GM18868 (cell line): ENCODE measurements around the gene ATG5.
"Not testable (repeated sequence)": the region's sequence is repeated elsewhere in the genome, so short reads cannot be mapped to it uniquely, and the experiment has no call there.

ENCODE experiments used
- ATAC-seq: cut with Tn5 transposase; IDR thresholded peaks from one replicate; pipeline ENCODE4 v1.9.1; 2021; ENCODE audit warnings: mild to moderate bottlenecking, moderate library complexity; ENCODE audit not compliant: unreplicated experiment

Gene ATG5

DNA sequence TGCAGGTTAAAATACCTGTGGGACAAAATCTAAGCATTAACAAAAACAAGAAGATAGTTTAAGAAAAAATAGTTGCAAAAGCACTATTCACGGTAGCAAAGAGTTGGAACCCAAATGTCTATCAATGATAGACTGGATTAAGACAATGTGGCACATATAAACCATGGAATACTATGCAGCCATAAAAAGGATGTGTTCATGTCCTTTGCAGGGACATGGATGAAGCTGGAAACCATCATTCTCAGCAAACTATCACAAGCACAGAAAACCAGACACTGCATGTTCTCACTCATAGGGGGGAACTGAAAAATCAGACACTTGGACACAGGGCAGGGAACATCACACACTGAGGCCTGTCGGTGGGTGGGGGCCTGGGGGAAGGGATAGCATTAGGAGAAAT is 65.8 kb downstream of the ATG5 start:
- not testable (repeated sequence) for ATAC-seq

DNA sequence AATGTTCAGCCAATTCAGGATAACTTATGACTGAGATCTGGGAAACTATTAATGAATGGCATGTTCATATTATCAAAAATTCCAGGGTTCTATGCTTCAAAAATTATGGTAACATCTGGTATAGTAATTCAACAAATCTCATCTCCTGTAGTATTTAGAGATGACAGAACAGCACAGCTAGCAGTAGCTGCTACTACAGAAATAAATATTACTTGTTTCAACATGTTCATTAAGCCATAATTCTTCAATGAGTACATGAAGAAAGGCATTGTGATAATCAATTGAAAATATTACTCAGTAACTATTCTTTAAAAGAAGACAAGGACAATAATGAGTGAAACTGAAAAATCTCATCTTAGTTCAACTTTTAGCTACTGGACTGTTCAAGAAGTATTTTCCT is 66.8 kb downstream of the ATG5 start:
- ATAC-seq = no peak

- ATAC-seq = no peak
Measured at GRCh38 chr6:106257195-106257594, 68.4 kb downstream of the ATG5 start.

GRCh38 chr6:106256201-106256968 is 69.2 kb downstream of the ATG5 start:
- no peak for ATAC-seq

- no peak for ATAC-seq
Measured at GRCh38 chr6:106255306-106255705, 70.3 kb downstream of the ATG5 start.

DNA sequence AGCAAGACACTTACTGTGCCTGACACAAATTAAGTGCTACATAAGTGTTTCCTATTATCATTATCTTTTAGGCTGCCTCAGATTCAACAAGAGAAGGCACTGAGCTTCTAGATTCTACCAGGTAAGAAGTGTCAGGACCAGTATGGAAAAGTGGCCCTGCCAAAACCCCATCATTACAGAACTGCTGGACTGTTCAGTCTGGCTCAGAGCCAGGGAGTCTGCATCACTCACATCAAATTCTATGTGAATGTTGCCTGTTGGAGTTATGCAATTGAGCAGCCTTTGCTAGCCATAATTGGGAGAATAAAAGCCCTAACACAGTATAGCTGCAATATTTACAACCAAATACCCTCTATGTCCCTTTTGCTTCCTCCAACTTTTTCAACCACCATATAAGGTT is 70.9 kb downstream of the ATG5 start:
- no peak for ATAC-seq

- ATAC-seq = no peak
Measured at GRCh38 chr6:106253731-106254130, 71.8 kb downstream of the ATG5 start.

- no peak for ATAC-seq
Measured at GRCh38 chr6:106253172-106253571, 72.4 kb downstream of the ATG5 start.

- ATAC-seq = no peak
Measured at GRCh38 chr6:106252687-106253086, 72.9 kb downstream of the ATG5 start.

- ATAC-seq = not testable (repeated sequence)
Measured at GRCh38 chr6:106251531-106252255, 73.9 kb downstream of the ATG5 start.

- no peak for ATAC-seq
Measured at GRCh38 chr6:106250953-106251352, 74.6 kb downstream of the ATG5 start.

DNA sequence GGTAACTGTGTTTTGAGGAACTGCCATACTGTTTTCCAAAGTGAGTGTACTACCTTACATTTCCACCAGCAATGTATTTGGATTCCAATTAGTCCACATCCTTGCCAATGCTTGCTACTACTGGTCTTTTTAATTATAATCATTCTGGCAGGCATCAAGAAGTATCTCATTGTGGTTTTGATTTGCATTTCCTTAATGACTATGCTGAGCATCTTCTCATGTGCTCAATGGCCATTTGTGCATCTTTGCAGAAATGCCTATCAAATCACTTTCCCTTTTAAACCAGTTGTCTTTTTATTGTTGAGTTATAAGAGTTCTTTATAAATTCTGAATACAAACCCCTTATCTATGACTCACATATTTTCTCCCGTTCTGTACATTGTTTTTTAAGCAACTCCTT is 75.9 kb downstream of the ATG5 start:
- no peak for ATAC-seq

GRCh38 chr6:106247733-106248132 is 77.8 kb downstream of the ATG5 start:
- no peak for ATAC-seq

- ATAC-seq = no peak
Measured at GRCh38 chr6:106247293-106247692, 78.3 kb downstream of the ATG5 start.

GRCh38 chr6:106244931-106245330 is 80.6 kb downstream of the ATG5 start:
- no peak for ATAC-seq

DNA sequence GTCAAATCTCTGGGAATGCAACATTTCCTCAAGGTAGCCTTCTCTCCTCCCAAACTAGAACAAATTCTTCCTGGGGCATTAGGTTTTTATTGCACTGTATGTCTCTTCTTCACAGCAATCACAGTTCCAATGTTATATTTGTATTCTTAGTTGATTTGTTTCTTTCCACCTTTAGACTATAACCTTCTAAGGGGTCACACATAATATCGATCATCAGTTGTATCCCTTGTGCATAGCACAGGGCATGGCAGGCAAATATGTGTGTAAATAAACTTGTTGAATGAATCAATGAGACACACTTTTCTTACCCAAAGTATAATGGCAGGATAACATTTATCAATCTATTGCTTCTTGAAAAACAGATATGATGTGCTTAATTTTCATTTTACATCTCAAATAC is 81.0 kb downstream of the ATG5 start:
- ATAC-seq = no peak

DNA sequence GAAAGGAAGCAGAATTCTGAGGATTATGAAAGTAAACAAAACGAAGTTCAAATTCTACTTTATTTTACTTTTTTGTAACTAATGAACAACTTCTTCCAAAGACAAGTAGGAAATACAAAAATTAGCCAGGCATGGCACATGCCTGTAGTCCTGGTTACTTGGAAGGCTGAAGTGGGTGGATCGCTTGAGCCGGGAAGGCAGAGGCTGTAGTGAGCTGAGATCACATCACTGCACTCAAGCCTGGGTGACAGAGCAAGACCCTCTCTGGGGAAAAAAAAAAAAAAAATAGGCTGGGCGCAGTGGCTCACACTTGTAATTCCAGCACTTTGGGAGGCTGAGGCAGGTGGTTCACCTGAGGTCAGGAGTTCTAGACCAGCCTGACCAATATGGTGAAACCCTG is 82.3 kb downstream of the ATG5 start:
- ATAC-seq = no peak

GRCh38 chr6:106241498-106241897 is 84.1 kb downstream of the ATG5 start:
- no peak for ATAC-seq

GRCh38 chr6:106237286-106237685 is 88.3 kb downstream of the ATG5 start:
- no peak for ATAC-seq

DNA sequence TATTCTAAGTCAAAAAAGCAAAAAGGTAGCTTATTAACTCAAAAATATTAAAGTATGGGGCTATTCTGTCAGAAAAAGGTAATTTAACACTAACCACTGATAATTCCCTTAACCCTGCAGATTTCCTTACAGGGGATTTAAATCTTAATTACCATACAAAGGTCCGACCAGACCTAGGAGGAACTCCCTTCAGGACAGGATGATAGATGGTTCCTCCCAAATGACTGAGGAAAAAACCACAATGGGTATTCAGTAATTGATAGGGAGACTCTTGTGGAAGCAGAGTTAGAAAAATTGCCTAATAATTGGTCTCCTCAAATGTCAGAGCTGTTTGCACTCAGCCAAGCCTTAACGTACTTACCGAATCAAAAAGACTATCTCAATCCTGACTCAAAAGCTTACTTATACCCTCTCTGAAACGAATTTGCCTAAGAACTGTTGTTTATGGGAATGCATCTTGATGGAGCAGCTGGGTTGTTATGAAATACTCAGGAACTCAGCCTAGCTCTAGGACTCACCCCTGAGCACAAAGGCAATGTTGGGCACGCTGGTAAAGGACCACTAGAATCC is 95.6 kb downstream of the ATG5 start:
- ATAC-seq = not testable (repeated sequence)

- ATAC-seq = no peak
Measured at GRCh38 chr6:106227612-106228507, 97.7 kb downstream of the ATG5 start.
